HL-60/S4 (cell line): ENCODE measurements around the gene SLCO3A1.

ENCODE experiments used
- in situ Hi-C: fragments of 300-500 bp; cut with MboI; formaldehyde crosslinking; loops from 2 replicates; pipeline ENCODE4 v1.14.3; 2022; ENCODE audit warnings: low sequenced_read_pairs

SLCO3A1 gene

GRCh38 chr15:91860498-91860897 is 7.0 kb downstream of the SLCO3A1 start:
- in situ Hi-C loops, result no loop called here

- in situ Hi-C loops, result no loop called here
These were observed 7.7 kb downstream of the SLCO3A1 start for GRCh38 chr15:91861223-91861622.

GRCh38 chr15:91862891-91863504 is 9.5 kb downstream of the SLCO3A1 start:
- in situ Hi-C loops, result no loop called here

- in situ Hi-C loops, result no loop called here
These were observed 10.2 kb downstream of the SLCO3A1 start for GRCh38 chr15:91863621-91864255.

- in situ Hi-C loops, result no loop called here
These were observed 11.2 kb downstream of the SLCO3A1 start for GRCh38 chr15:91864664-91865063.

DNA sequence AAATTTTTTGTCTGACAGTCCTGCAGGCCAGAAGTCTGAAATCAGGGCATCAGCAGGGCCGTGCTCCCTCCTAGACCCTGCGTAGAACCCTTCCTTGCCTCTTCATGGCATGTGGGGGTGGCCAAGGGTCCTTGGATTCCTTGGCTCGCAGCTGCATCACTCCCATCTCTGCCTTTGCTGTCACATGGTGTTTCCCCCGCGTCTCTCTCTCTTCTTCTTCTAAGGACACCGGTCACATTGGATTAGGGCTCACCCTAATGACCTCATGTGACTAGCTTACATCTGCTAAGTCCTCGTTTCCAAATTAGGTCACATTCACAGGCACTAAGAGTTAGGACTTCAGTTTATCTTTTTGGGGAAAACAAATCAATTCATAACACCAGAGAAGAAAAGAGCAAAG is 12.0 kb downstream of the SLCO3A1 start:
- in situ Hi-C loops, result no loop called here

GRCh38 chr15:91865950-91866349 is 12.4 kb downstream of the SLCO3A1 start:
- in situ Hi-C loops, result no loop called here

GRCh38 chr15:91866371-91866905 is 12.9 kb downstream of the SLCO3A1 start:
- in situ Hi-C loops, result no loop called here

DNA sequence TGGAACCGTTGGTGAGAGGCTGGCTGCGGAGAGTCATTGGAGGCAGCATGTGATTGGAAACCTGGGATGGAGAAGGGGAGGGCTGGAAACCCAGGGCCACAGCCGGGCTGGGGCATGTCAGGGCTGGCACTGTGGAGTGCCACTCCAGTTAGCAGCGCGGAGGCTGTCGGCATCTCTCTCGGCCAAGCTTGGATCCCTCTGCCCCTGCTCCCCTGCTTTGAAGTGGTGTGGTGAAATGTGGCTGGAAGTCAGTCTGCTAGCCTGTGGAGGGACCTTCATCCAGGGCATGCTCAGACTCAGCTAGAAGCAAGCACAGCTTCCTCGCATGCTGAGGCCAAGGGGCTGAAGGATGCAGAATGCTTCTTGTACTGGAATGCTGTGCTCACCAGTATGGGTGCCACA is 13.5 kb downstream of the SLCO3A1 start:
- in situ Hi-C loops, result no loop called here

DNA sequence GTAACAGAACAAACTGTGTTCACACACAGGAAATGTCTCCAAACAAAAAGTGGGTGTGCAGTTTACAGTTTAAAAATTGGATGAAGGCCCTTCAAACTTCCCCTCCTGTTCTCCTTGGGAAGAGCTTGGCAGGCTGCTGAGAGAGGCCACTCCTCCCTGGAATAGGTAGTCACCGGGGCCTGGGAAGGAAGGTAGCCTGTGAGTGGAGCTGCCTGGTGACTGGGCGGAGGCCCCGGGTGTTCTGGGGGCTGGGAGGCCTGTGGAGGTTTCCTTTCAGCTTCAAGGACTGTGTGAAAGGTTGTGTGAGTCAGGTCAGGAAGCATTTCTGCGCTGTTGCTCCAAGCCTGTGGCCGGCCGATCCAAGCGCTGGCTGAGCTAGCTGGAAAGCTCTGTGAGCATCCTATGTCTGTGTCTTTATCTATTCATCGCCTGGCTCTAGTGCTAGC is 14.1 kb downstream of the SLCO3A1 start:
- in situ Hi-C loops, result no loop called here

DNA sequence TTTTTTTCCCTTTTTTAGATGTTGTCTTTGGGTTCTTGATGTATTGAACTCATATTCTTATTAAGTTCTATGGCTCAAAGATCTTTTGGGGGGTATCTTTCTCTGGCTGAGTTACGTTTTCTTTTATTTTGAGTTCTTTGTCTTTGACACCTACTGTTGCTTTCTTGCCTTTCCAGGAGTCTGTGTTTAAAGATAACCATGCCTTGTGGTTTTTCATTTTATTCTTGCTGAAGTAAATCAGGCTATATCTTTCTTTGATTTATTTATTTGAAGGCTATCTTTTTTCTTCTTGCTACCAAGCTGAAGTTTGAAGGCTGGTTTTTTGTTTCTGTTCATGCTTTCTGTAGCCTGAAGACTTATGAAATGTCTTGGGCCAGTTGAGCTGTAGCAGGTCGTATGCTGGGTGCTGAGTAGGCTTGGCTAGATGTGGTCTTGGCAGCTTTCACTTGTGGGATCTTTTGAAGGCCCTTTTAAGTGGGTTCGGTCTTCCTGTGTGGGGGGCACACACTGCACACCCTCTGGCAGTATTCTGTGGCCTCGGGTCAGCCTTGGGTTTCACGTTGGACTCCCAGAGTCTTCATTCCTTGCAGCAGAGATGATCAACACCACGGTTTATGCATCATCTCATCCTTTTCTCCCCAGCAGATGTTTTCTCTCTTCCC is 17.5 kb downstream of the SLCO3A1 start:
- in situ Hi-C loops, result no loop called here

DNA sequence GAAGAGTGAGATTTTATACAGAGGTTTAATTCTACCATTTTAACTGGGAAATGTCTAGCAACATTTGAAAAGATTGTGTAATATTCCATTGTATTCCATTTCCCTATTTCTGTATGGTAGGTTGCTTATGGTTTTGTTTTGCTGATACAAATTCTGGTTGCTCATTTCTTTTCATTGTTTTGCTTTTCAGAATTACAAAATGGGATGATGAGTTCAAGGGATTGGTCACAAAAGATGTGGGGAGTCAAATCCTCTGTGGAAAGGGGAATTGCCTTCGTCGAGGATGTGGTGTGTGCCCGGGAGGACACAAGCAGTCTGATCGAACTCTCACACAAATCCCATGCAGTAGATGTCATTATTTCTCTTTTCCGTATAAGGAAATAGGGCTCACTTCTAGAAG is 18.3 kb downstream of the SLCO3A1 start:
- in situ Hi-C loops, result no loop called here

DNA sequence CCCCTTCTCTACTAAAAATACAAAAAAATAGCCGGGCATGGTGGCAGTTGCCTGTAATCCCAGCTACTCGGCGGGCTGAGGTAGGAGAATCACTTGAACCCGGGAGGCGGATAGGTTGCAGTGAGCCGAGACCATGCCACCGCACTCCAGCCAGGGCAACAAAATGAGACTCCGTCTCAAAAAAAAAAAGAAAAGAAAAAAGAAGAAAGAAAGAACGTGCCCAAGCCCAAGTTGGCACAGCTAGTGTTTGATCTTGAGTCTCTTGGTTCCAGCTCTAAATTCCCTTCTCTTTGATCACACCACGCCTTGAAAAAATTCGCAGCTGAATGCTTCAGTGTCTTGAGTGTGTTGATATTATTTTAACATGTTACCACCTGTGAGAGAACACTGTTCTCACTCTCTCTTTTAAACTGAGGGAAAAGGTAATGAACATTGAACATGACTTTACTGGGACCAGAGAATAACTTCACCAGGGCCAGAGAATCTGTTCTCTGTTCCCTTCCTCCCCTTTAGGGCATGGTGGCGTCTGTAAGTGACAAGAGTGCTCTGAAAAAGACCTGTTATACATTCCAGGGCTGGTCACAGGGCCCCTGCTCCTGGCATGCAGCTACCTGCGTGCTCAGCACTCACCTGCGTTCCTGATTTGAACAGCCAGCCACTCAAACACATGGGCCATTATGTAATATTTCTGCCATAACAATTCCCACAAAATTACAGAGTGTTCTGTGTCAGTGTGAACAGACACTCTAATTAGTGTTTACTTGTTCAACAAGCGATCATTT is 19.0 kb downstream of the SLCO3A1 start:
- in situ Hi-C loops, result no loop called here

DNA sequence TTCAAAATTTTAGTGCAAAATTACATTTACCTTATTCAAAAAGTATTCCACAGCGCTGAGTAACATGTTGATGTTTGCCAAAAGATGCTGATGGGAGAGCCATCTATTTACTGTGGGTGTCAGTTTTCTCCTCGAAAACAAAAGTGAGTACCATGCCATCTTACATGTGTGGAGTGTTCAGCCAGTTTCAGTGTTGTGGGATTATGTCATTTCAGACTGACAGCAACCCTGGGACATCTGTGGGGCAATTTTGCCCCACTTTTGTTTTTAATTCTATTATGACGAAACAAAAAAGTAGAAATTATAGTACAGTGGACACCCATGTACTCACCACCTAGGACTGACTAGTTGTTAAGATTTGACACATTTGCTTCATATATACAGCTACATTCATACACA is 19.6 kb downstream of the SLCO3A1 start:
- in situ Hi-C loops, result no loop called here

- in situ Hi-C loops, result no loop called here
These were observed 20.7 kb downstream of the SLCO3A1 start for GRCh38 chr15:91874171-91874570.

GRCh38 chr15:91874992-91875660 is 21.6 kb downstream of the SLCO3A1 start:
- in situ Hi-C loops, result no loop called here

DNA sequence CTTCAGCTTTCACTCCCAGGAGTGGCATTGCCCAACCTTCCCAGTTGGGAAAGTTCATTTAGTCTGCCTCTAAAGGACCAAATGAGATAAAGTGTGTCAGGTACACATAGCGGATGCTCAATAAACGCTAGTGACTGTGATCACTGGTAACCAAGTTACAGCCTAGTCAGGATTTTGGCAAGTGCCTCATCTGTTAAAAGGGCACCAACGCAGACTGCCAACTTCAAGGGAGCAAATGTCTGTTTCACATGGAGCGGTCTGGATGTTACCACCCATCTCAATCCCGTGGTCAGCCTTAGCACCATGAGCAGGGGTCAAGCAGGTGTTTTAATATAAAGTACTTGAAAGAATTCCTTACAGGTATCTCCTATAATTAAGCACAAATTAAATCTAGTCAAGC is 22.7 kb downstream of the SLCO3A1 start:
- in situ Hi-C loops, result no loop called here

- in situ Hi-C loops, result no loop called here
These were observed 24.9 kb downstream of the SLCO3A1 start for GRCh38 chr15:91878319-91878870.

- in situ Hi-C loops, result no loop called here
These were observed 25.6 kb downstream of the SLCO3A1 start for GRCh38 chr15:91879158-91879557.

DNA sequence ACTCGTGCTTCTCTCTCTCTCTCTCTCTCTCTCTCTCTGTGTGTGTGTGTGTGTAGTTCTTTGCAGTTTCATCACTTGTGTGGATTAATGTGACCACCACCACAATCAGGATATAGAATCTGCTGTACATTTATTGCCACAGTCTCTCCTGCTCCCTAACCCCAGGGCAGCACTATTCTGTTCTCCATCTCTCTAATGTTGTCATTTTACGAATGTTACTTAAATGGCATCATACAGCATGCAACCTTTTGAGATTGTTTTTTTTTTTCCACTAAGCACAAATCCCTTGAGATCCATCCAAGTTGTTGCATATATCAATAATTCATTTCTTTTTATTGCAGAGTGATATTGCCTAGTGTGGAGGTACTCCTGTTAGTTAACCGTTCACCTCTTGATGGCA is 26.9 kb downstream of the SLCO3A1 start:
- in situ Hi-C loops, result no loop called here
